ENCODE measurements around the gene WDR7.

GRCh38 chr18:56789889-56790180 lies 138.7 kb downstream of the WDR7 start:
- TF ChIP-seq CTCF (IDR thresholded peaks at IDR 0.05) (no peak), POLR2A (IDR thresholded peaks at IDR 0.05) (no peak)

Data from esophagus squamous epithelium (tissue), 4 donors.